Measurements from ENCODE around the gene ZNF275.
"Not testable (repeated sequence)": the region's sequence is repeated elsewhere in the genome, so short reads cannot be mapped to it uniquely, and the experiment has no call there.

Gene ZNF275

DNA sequence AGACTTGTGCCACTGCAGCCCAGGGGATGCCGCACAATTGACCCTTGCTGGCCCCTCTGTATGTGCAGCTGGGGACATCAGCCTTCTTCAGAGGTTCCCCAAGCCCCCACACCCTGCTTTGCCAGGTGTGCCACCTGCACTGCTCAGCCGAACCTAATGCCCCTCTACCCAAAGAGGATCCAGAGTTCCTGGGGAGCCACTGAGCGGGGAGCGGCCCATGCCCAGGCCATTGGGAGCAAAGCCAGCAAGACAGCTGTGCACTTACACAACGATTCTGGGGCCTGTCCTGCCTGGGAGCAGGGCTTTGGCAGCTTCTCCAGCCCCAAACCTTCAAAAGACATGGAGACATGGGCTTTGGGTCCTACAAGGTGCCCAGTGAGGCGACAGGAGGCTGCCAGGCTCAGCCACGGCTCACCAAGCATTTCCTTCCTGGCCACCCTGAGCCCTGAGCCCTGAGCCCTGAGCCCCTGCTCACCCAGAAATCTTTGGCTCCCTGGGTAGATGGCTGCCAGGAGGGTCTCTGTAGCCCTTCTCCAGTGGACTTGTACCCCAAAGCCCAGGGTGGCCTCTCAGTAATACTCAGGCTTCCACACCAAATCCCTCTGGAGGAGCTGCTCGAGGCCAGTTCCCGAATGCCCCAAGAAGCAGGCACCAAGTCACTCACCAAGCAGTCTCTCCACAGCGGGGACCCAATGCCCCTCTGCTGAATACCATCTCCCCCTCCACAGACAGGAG lies 54.2 kb downstream of the ZNF275 start:
- H3K4me3 ChIP-seq = no peak overlapping the region
- TF ChIP-seq, protein P1, sequence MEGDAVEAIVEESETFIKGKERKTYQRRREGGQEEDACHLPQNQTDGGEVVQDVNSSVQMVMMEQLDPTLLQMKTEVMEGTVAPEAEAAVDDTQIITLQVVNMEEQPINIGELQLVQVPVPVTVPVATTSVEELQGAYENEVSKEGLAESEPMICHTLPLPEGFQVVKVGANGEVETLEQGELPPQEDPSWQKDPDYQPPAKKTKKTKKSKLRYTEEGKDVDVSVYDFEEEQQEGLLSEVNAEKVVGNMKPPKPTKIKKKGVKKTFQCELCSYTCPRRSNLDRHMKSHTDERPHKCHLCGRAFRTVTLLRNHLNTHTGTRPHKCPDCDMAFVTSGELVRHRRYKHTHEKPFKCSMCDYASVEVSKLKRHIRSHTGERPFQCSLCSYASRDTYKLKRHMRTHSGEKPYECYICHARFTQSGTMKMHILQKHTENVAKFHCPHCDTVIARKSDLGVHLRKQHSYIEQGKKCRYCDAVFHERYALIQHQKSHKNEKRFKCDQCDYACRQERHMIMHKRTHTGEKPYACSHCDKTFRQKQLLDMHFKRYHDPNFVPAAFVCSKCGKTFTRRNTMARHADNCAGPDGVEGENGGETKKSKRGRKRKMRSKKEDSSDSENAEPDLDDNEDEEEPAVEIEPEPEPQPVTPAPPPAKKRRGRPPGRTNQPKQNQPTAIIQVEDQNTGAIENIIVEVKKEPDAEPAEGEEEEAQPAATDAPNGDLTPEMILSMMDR (IDR thresholded peaks at IDR 0.05) = no peak
- no peaks in the 10 kb centered on the region for H3K4me1 ChIP-seq
- no peaks in the 10 kb centered on the region for H3K9me3 ChIP-seq
- H3K27ac ChIP-seq = no peak overlapping the region
- no peak for DNase-seq
- H3K27me3 ChIP-seq = no peaks in the 10 kb centered on the region
- intact Hi-C loops (cut with DNase I; ENCODE audit: low total_unique reads) = no loop called here
- H3K36me3 ChIP-seq = no peaks in the 10 kb centered on the region

DNA sequence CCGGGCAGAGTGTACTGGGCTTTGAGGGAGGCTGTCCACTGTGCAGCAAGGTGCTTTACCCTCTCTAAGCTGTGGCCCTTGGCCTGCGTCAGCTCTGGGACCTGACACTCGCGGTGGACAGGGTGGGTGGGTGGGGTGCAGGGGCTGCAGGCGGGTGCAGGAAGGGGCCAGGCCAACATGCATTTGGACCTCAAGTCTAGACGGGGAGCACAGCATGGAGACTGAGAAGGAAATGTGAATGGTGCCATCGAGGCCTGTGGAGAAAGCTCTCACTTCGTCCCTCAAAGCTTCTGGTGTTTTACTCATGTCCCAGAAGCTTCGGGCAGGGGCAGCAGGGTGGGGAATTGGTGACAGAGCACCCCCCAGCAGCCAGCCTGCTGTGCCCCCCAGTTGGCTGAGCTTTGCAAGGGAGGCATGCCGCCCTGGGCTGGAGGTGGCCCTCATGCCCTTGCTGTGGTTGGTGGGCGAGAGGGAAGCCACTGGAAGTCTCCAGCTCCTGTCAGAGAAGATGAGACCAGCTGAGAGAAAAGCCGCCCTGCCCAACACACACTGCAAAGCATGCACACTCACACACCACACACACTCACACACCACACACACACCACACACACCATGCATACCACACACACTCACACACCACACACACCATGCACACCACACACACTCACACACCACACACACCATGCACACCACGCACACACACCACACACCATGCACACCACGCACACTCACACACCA lies 54.9 kb downstream of the ZNF275 start:
- no peak for DNase-seq
- TF ChIP-seq, protein P1 (IDR thresholded peaks at IDR 0.05) = no peak
- Histone ChIP-seq H3K9me3 (no peaks in the 10 kb centered on the region), H3K4me1 (no peaks in the 10 kb centered on the region), H3K27ac (no peak overlapping the region), H3K27me3 (no peaks in the 10 kb centered on the region), H3K36me3 (no peaks in the 10 kb centered on the region), H3K4me3 (no peak overlapping the region)
- intact Hi-C loops (cut with DNase I; ENCODE audit: low total_unique reads) = no loop called here

DNA sequence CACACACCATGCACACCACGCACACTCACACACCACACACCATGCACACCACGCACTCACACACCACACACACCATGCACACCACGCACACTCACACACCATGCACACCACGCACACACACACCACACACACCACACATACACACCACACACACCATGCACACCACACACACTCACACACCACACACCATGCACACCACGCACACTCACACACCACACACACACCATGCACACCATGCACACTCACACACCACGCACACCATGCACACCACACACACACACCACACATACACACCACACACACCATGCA lies 55.5 kb downstream of the ZNF275 start:
- DNase-seq; H3K4me3 ChIP-seq; H3K27me3 ChIP-seq; H3K9me3 ChIP-seq; intact Hi-C loops (cut with DNase I; ENCODE audit: low total_unique reads); H3K27ac ChIP-seq; H3K36me3 ChIP-seq; H3K4me1 ChIP-seq: not testable (repeated sequence)

DNA sequence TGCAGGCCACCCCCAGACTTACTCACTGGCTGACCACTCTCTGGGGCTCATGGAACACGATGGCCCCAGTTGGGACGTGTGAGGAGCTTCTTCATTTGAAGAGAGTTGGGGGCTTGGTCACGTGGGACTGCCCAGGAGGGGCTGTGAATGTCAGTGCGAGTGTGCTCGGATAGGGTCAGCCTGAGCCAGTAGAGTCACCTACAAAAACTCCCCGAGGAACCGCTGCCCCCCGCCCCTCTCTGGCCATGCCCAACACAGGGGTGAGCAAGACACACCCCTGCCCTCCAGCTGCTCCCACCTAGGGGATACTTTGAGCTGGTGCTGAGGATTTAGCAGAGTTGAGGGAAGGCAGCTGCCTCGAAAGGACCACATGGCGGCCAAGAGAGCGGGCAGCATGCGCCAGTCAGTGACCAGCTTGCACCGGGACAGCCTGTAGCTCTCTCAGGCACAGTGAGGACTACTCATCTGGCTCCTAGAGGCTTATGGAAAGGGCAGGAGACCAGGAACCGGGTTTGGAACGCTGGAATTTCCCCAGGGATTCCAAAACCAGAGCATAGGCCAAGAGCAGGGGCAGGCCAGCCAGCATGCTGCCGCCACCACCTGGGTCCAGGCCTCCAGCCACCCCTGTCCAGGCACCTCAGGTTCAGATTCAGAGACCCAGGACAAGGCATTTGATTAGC lies 58.8 kb downstream of the ZNF275 start:
- no peak for DNase-seq
- no peaks in the 10 kb centered on the region for H3K36me3 ChIP-seq
- H3K27ac ChIP-seq = no peak overlapping the region
- H3K4me1 ChIP-seq = no peaks in the 10 kb centered on the region
- H3K27me3 ChIP-seq = peaks cover 0 to 13% of the 10 kb centered on the region in 2 donors
- H3K9me3 ChIP-seq = no peaks in the 10 kb centered on the region
- intact Hi-C loops (cut with DNase I; ENCODE audit: low total_unique reads) = no loop called here
- no peak overlapping the region for H3K4me3 ChIP-seq
- TF ChIP-seq, protein P1 (IDR thresholded peaks at IDR 0.05) = no peak

DNA sequence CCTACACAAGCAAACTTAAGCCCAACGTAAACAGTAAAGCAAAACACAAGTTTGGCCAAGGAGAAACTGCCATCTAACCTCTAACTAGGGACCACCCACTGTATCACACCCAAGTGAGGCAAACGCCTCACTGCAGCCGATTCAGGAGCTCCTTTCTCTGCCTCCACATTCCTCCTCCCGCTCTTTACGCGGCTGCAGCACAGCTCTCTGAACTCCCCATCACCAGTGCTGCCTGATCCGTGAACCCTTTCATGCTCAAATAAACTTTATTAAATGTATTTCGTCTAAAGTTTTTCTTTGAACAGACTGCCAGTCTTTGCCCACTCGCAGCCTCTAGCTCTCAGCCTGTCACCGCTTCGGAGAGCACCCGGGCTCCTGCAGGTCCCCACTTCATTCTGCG lies 60.7 kb downstream of the ZNF275 start:
- no peak overlapping the region for H3K27ac ChIP-seq
- no peak overlapping the region for H3K4me3 ChIP-seq
- intact Hi-C loops (cut with DNase I; ENCODE audit: low total_unique reads) = no loop called here
- no peak for DNase-seq
- TF ChIP-seq, protein P1 (IDR thresholded peaks at IDR 0.05) = no peak
- H3K9me3 ChIP-seq = no peaks in the 10 kb centered on the region
- H3K27me3 ChIP-seq = peaks cover 0 to 13% of the 10 kb centered on the region in 2 donors
- no peaks in the 10 kb centered on the region for H3K36me3 ChIP-seq
- H3K4me1 ChIP-seq = no peaks in the 10 kb centered on the region
